Activated CD8-positive, alpha-beta memory T cell treated with anti-CD3 and anti-CD28 coated beads for 36 hours (primary cell): Measurements from ENCODE around the gene SIRPB2. TPM values are rescaled to one million over a fixed set of nuclear protein-coding genes. Genes with fewer than 3 reads are reported as not detected.

ENCODE experiments used
- CTCF ChIA-PET: fragments of 350-600 bp; sonication (Branson Sonifier 250); formaldehyde crosslinking; loops from one replicate; lab custom pipeline; 2021; ENCODE audit warnings: antibody characterized with exemption; lab: Charles Lee
- POLR2A ChIA-PET: fragments of 350-600 bp; sonication (Branson Sonifier 250); formaldehyde crosslinking; loops from one replicate; lab custom pipeline; 2021; ENCODE audit warnings: antibody characterized with exemption; lab: Charles Lee
- total RNA-seq, 2 experiments: library from RNA; stranded (reverse); gene quantifications; one replicate each; pipeline ENCODE4 v1.2.3, GENCODE V29; 2021

SIRPB2 gene
- total RNA-seq: not detected

- POLR2A ChIA-PET: no interaction called here
- CTCF ChIA-PET: no interaction called here
These were observed at the start of gene SIRPB2 for GRCh38 chr20:1491281-1491840. Gene SIRPB2 (minus strand): TSS chr20:1491420. CDS start chr20:1491359, 61 bp downstream.

- ChIA-PET CTCF (interaction anchor here (1.1 kb wide), 1 partner anchor 31 kb away, joined by 3 read pairs; no protein-coding TSS in a partner anchor), POLR2A (no interaction called here)
These were observed 48.7 kb upstream of the SIRPB2 start for GRCh38 chr20:1539816-1540419.

GRCh38 chr20:1538655-1539054 is 47.4 kb upstream of the SIRPB2 start:
- ChIA-PET POLR2A (no interaction called here), CTCF (interaction anchor here (1.1 to 2.3 kb wide), 2 partner anchors 29 to 35 kb away, joined by 3 to 6 read pairs; no protein-coding TSS in a partner anchor)

GRCh38 chr20:1537731-1538058 is 46.5 kb upstream of the SIRPB2 start:
- ChIA-PET POLR2A (no interaction called here), CTCF (interaction anchor here (0.5 to 2.3 kb wide), 2 partner anchors 34 to 112 kb away, joined by 3 to 6 read pairs; no protein-coding TSS in a partner anchor)

GRCh38 chr20:1536893-1537730 is 45.9 kb upstream of the SIRPB2 start:
- POLR2A ChIA-PET: no interaction called here
- CTCF ChIA-PET: interaction anchor here (0.5 to 2.3 kb wide), 2 partner anchors 33 to 113 kb away, joined by 3 to 6 read pairs; no protein-coding TSS in a partner anchor

GRCh38 chr20:1535420-1536175 is 44.4 kb upstream of the SIRPB2 start:
- POLR2A ChIA-PET: no interaction called here

GRCh38 chr20:1534526-1534925 is 43.3 kb upstream of the SIRPB2 start:
- POLR2A ChIA-PET: no interaction called here

More at GRCh38 chr20:1535420-1536175, 44.4 kb upstream of the SIRPB2 start:
- CTCF ChIA-PET: no interaction called here

GRCh38 chr20:1533059-1533458 is 41.8 kb upstream of the SIRPB2 start:
- CTCF ChIA-PET: interaction anchor here (1.3 kb wide), 1 partner anchor 199 kb away, joined by 3 read pairs; no protein-coding TSS in a partner anchor
- POLR2A ChIA-PET: no interaction called here

More at GRCh38 chr20:1534526-1534925, 43.3 kb upstream of the SIRPB2 start:
- CTCF ChIA-PET: no interaction called here

- POLR2A ChIA-PET: no interaction called here
- CTCF ChIA-PET: no interaction called here
These were observed 37.6 kb upstream of the SIRPB2 start for GRCh38 chr20:1528811-1529210.

GRCh38 chr20:1527923-1528322 is 36.7 kb upstream of the SIRPB2 start:
- POLR2A ChIA-PET: no interaction called here
- CTCF ChIA-PET: interaction anchor here (0.9 kb wide), 1 partner anchor 24 kb away, joined by 3 read pairs; no protein-coding TSS in a partner anchor

GRCh38 chr20:1526896-1527295 is 35.7 kb upstream of the SIRPB2 start:
- POLR2A ChIA-PET: no interaction called here
- CTCF ChIA-PET: no interaction called here

GRCh38 chr20:1526310-1526709 is 35.1 kb upstream of the SIRPB2 start:
- POLR2A ChIA-PET: no interaction called here
- CTCF ChIA-PET: no interaction called here

GRCh38 chr20:1524004-1524403 is 32.8 kb upstream of the SIRPB2 start:
- CTCF ChIA-PET: no interaction called here
- POLR2A ChIA-PET: no interaction called here

- ChIA-PET CTCF (no interaction called here), POLR2A (no interaction called here)
These were observed 25.8 kb upstream of the SIRPB2 start for GRCh38 chr20:1517010-1517409.

- CTCF ChIA-PET: no interaction called here
- POLR2A ChIA-PET: no interaction called here
These were observed 22.6 kb upstream of the SIRPB2 start for GRCh38 chr20:1513801-1514200.

GRCh38 chr20:1509237-1509636 is 18.0 kb upstream of the SIRPB2 start:
- CTCF ChIA-PET: interaction anchor here (1.1 to 1.2 kb wide), 2 partner anchors 30 to 42 kb away, joined by 3 to 6 read pairs; no protein-coding TSS in a partner anchor
- POLR2A ChIA-PET: no interaction called here

GRCh38 chr20:1508574-1508973 is 17.4 kb upstream of the SIRPB2 start:
- ChIA-PET CTCF (interaction anchor here (1.2 kb wide), 1 partner anchor 31 kb away, joined by 3 read pairs; no protein-coding TSS in a partner anchor), POLR2A (no interaction called here)

- CTCF ChIA-PET: no interaction called here
- POLR2A ChIA-PET: no interaction called here
These were observed 16.1 kb upstream of the SIRPB2 start for GRCh38 chr20:1507276-1507675.

- POLR2A ChIA-PET: no interaction called here
These were observed 14.7 kb upstream of the SIRPB2 start for GRCh38 chr20:1505871-1506270.

More at GRCh38 chr20:1505871-1506270, 14.7 kb upstream of the SIRPB2 start:
- CTCF ChIA-PET: no interaction called here
